HCT116 (cell line): Measurements from ENCODE around the gene AFAP1L1. TPM values are rescaled to one million over a fixed set of nuclear protein-coding genes. Genes with fewer than 3 reads are reported as not detected.

Source experiments
- ATAC-seq: fragments of 200-7000 bp; cut with Tn5 transposase; 2 replicates; pipeline ENCODE4 v1.9.1; 2020; ENCODE audit warnings: mild to moderate bottlenecking, moderate library complexity
- BruUV-seq: library from RNA; stranded (reverse); fragments of 400-500 nt; replicated peaks from 2 replicates; lab custom pipeline; 2021; lab: Mats Ljungman, UMichigan
- CTCF ChIA-PET: fragments of 300-600 bp; sonication (Branson Sonifier 250); formaldehyde crosslinking; loops from one replicate; lab custom pipeline; 2021; ENCODE audit warnings: antibody characterized with exemption; lab: Charles Lee
- POLR2A ChIA-PET: fragments of 300-600, 350-600 bp; sonication (Branson Sonifier 250); formaldehyde crosslinking; loops from one replicate; lab custom pipeline; 2021; ENCODE audit warnings: antibody characterized with exemption; lab: Charles Lee
- RAD21 ChIA-PET, 2 experiments: fragments of 300-600 bp; sonication (Branson Sonifier 250); formaldehyde crosslinking; loops; one replicate each; lab custom pipeline; 2023; ENCODE audit warnings: low total read pairs in 2 of 2; ENCODE audit not compliant: uncharacterized antibody in 2 of 2, unreplicated experiment in 2 of 2, low non-redundant PET in 1 of 2; lab: Charles Lee
- DNase-seq: peaks from one replicate; pipeline ENCODE4 v3.0.0-alpha.2; 2010; ENCODE audit warnings: low read depth, low spot score
- H2AFZ ChIP-seq: fragments of 200-600 bp; shearing (Covaris generic), sonication (generic); 2 replicates; pipeline ENCODE4 v1.6.1; 2017; ENCODE audit warnings: low read depth, mixed run types, mixed read lengths, antibody characterized with exemption, low read length; ENCODE audit not compliant: poor library complexity, severe bottlenecking
- H3K27ac ChIP-seq: 2 replicates; pipeline ENCODE4 v1.5.1; 2012; ENCODE audit warnings: low read depth, low read length
- H3K27me3 ChIP-seq: fragments of 200-600 bp; sonication (generic); 2 replicates; pipeline ENCODE4 v1.6.1; 2016; ENCODE audit warnings: mixed run types, low read length, mixed read lengths; ENCODE audit not compliant: insufficient read depth
- H3K36me3 ChIP-seq, 2 experiments: fragments of 200-500 bp in 1 of 2; fragments of 200-600 bp in 1 of 2; sonication (Bioruptor generic) in 1 of 2; sonication (generic) in 1 of 2; 2 replicates each; pipeline versions ENCODE4 v1.5.1 to v1.6.1; 2014 to 2016; ENCODE audit warnings: low read length in 2 of 2, inconsistent platforms in 1 of 2, mixed read lengths in 1 of 2, mixed run types in 1 of 2; ENCODE audit not compliant: insufficient read depth in 2 of 2, control insufficient read depth in 1 of 2
- H3K4me1 ChIP-seq, 2 experiments: fragments of 200-600 bp in 1 of 2; sonication (generic) in 1 of 2; 2 replicates each; pipeline versions ENCODE4 v1.5.1 to v1.6.1; 2012 to 2017; ENCODE audit warnings: low read length in 2 of 2, inconsistent platforms in 1 of 2, mild to moderate bottlenecking in 1 of 2, mixed read lengths in 1 of 2, mixed run types in 1 of 2, moderate library complexity in 1 of 2; ENCODE audit not compliant: insufficient read depth in 2 of 2, control insufficient read depth in 1 of 2
- H3K4me2 ChIP-seq: fragments of 200-600 bp; sonication (generic); 2 replicates; pipeline ENCODE4 v1.6.1; 2017; ENCODE audit warnings: mixed run types, low read length, mixed read lengths
- H3K4me3 ChIP-seq, 2 experiments: fragments of 200-600 bp in 1 of 2; sonication (generic) in 1 of 2; replicated peaks in 1 of 2; 2 replicates each; pipeline ENCODE4 v1.5.1; 2011 to 2016; ENCODE audit warnings: low read length in 2 of 2, control low read depth in 1 of 2, low read depth in 1 of 2, mild to moderate bottlenecking in 1 of 2, mixed read lengths in 1 of 2, mixed run types in 1 of 2
- H3K79me2 ChIP-seq: fragments of 200-600 bp; sonication (generic); 2 replicates; pipeline ENCODE4 v1.6.1; 2017; ENCODE audit warnings: mild to moderate bottlenecking, mixed run types, low read length, moderate library complexity, mixed read lengths; ENCODE audit not compliant: insufficient read depth
- H3K9ac ChIP-seq: fragments of 200-600 bp; sonication (generic); 2 replicates; pipeline ENCODE4 v1.6.1; 2016; ENCODE audit warnings: low read length, mixed read lengths
- H3K9me2 ChIP-seq: fragments of 200-600 bp; sonication (generic), shearing (Covaris generic); 2 replicates; pipeline ENCODE4 v1.6.1; 2017; ENCODE audit warnings: mixed run types, mild to moderate bottlenecking, moderate library complexity; ENCODE audit not compliant: insufficient read depth
- H3K9me3 ChIP-seq, 2 experiments: fragments of 200-500 bp in 1 of 2; fragments of 200-600 bp in 1 of 2; sonication (Bioruptor generic) in 1 of 2; sonication (generic) in 1 of 2; 2 replicates each; pipeline ENCODE4 v1.6.1; 2014 to 2017; ENCODE audit warnings: low read length in 2 of 2, mixed read lengths in 2 of 2, inconsistent platforms in 1 of 2, low read depth in 1 of 2, mild to moderate bottlenecking in 1 of 2, mixed run types in 1 of 2, moderate library complexity in 1 of 2; ENCODE audit not compliant: control insufficient read depth in 1 of 2, insufficient read depth in 1 of 2
- H4K20me1 ChIP-seq: fragments of 200-600 bp; sonication (generic), shearing (Covaris generic); 2 replicates; pipeline ENCODE4 v1.6.1; 2017; ENCODE audit warnings: mixed run types, mild to moderate bottlenecking, moderate library complexity; ENCODE audit not compliant: insufficient read depth
- CBX3 ChIP-seq: IDR thresholded peaks from 2 replicates; pipeline ENCODE4 v1.6.1; 2012; ENCODE audit warnings: low read depth
- CEBPB ChIP-seq: IDR thresholded peaks from 2 replicates; pipeline ENCODE4 v1.6.1; 2012; ENCODE audit warnings: low read depth
- EGR1 ChIP-seq: IDR thresholded peaks from 2 replicates; pipeline ENCODE4 v1.6.1; 2012; ENCODE audit warnings: low read depth
- ELF1 ChIP-seq: IDR thresholded peaks from 2 replicates; pipeline ENCODE4 v1.6.1; 2012; ENCODE audit warnings: low read depth, borderline replicate concordance
- EZH2 ChIP-seq: fragments of 200-600 bp; sonication (generic); IDR thresholded peaks from 2 replicates; pipeline ENCODE4 v1.6.1; 2017; ENCODE audit warnings: antibody characterized with exemption, mixed run types
- EZH2phosphoT487 ChIP-seq: fragments of 200-600 bp; IDR thresholded peaks from 2 replicates; pipeline ENCODE4 v1.6.1; 2018; ENCODE audit warnings: antibody characterized with exemption, borderline replicate concordance
- FOSL1 ChIP-seq: IDR thresholded peaks from 2 replicates; pipeline ENCODE4 v1.6.1; 2012; ENCODE audit warnings: low read depth
- JUND ChIP-seq: IDR thresholded peaks from 2 replicates; pipeline ENCODE4 v1.6.1; 2012
- POLR2A ChIP-seq: IDR thresholded peaks from 2 replicates; pipeline ENCODE4 v1.7.0; 2011; ENCODE audit warnings: borderline replicate concordance; ENCODE audit not compliant: insufficient read depth, insufficient read length; ENCODE audit errors: extremely low read depth
- POLR2AphosphoS5 ChIP-seq: IDR thresholded peaks from 2 replicates; pipeline ENCODE4 v1.6.1; 2011; ENCODE audit warnings: mild to moderate bottlenecking, low read depth, low read length, moderate library complexity
- RAD21 ChIP-seq: IDR thresholded peaks from 2 replicates; pipeline ENCODE4 v1.6.1; 2012; ENCODE audit warnings: low read depth, mild to moderate bottlenecking
- SRF ChIP-seq: IDR thresholded peaks from 2 replicates; pipeline ENCODE4 v1.6.1; 2012; ENCODE audit warnings: low read depth
- TCF7L2 ChIP-seq: IDR thresholded peaks from 2 replicates; pipeline ENCODE4 v1.7.0; 2011; ENCODE audit warnings: borderline replicate concordance, inconsistent platforms; ENCODE audit not compliant: insufficient read depth, insufficient read length; ENCODE audit errors: extremely low read depth
- YY1 ChIP-seq: IDR thresholded peaks from 2 replicates; pipeline ENCODE4 v1.6.1; 2011; ENCODE audit warnings: low read length, low read depth, moderate library complexity, mild to moderate bottlenecking; ENCODE audit not compliant: insufficient replicate concordance; ENCODE audit errors: extremely low read depth
- ZFX ChIP-seq: fragments of 450-650 bp; IDR thresholded peaks from 2 replicates; pipeline ENCODE4 v1.6.1; 2017
- ZNF274 ChIP-seq: fragments of 200-500 bp; sonication (Bioruptor generic); IDR thresholded peaks from 2 replicates; pipeline ENCODE4 v1.6.1; 2014; ENCODE audit warnings: mild to moderate bottlenecking, low read depth, low read length, inconsistent platforms
- intact Hi-C: fragments of 100-400 bp; cut with micrococcal nuclease; formaldehyde crosslinking; loops from 2 replicates; pipeline ENCODE4 v1.10.0; 2022
- total RNA-seq: library from RNA; stranded (reverse); gene quantifications from one replicate; pipeline ENCODE4 v1.2.1, GENCODE V29; 2021; ENCODE audit not compliant: unreplicated experiment
- TF ChIP-seq, protein P1 (sequence below): IDR thresholded peaks from 2 replicates; pipeline ENCODE4 v1.6.1; 2012; ENCODE audit warnings: low read depth
- TF ChIP-seq, protein P2 (sequence below), 3 experiments: fragments of 200-600 bp in 1 of 3; sonication (generic) in 1 of 3; IDR thresholded peaks in 2 of 3; conservative IDR thresholded peaks in 1 of 3; 2 replicates each; pipeline ENCODE4 v1.5.1; 2012 to 2017; ENCODE audit warnings: low read depth in 2 of 3, low read length in 2 of 3, antibody characterized with exemption in 1 of 3, borderline replicate concordance in 1 of 3, control low read depth in 1 of 3, mild to moderate bottlenecking in 1 of 3, mixed read lengths in 1 of 3, mixed run types in 1 of 3, moderate library complexity in 1 of 3; ENCODE audit not compliant: insufficient read depth in 1 of 3
- TF ChIP-seq, protein P3 (sequence below): IDR thresholded peaks from 2 replicates; pipeline ENCODE4 v1.6.1; 2011; ENCODE audit warnings: mild to moderate bottlenecking, low read length, moderate library complexity; ENCODE audit not compliant: insufficient replicate concordance; ENCODE audit errors: extremely low read depth
- TF ChIP-seq, protein P4 (sequence below): IDR thresholded peaks from 2 replicates; pipeline ENCODE4 v1.6.1; 2012

The AFAP1L1 gene
- total RNA-seq, 1 experiment from 2014 or later, result 4.3 TPM

DNA sequence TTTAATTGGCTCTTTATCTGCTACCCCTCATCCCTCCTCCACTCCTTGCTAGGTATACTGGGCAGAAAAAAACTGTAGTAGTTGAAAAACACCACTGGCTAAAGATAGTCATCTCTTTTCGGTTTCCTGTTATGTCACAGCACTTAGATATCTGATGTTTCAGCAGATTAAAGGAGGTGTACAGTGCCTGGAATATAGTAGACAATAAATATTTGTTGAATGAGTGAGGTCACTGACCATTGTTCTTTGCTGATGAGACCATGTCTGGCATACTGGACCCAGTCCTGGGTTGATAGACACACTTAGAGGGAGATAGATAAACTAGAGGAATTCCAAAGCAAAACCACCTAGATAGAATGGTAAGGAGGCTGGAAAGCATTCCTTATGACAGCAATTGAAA, 76.9 kb downstream of the AFAP1L1 start:
- H3K4me3 ChIP-seq, result no peak overlapping the region
- no peak overlapping the region for H3K9ac ChIP-seq
- H4K20me1 ChIP-seq, result peaks cover 4% of the 10 kb centered on the region; the same call in 1 of the 2 replicates
- H3K9me3 ChIP-seq, result no peaks in the 10 kb centered on the region
- H3K9me2 ChIP-seq, result no peaks in the 10 kb centered on the region
- H2AFZ ChIP-seq, result no peak overlapping the region
- H3K36me3 ChIP-seq, result peaks cover 57 to 60% of the 10 kb centered on the region in 2 experiments
- ChIA-PET CTCF (no interaction called here), RAD21 (no interaction called here), POLR2A (no interaction called here)
- no peak overlapping the region for H3K4me2 ChIP-seq
- H3K4me1 ChIP-seq, result peaks cover 5 to 11% of the 10 kb centered on the region in 2 experiments; a peak in 3 of 4 replicates
- peaks cover 78% of the 10 kb centered on the region for H3K79me2 ChIP-seq
- no peak for DNase-seq
- TF ChIP-seq ELF1 (no peak), POLR2AphosphoS5 (no peak), EZH2 (no peak), RAD21 (no peak), ZNF274 (no peak), EGR1 (no peak), YY1 (no peak), CBX3 (no peak), SRF (no peak), CEBPB (no peak), ZFX (no peak), EZH2phosphoT487 (no peak), TCF7L2 (no peak), POLR2A (no peak), FOSL1 (no peak), JUND (no peak)
- TF ChIP-seq, protein P1, sequence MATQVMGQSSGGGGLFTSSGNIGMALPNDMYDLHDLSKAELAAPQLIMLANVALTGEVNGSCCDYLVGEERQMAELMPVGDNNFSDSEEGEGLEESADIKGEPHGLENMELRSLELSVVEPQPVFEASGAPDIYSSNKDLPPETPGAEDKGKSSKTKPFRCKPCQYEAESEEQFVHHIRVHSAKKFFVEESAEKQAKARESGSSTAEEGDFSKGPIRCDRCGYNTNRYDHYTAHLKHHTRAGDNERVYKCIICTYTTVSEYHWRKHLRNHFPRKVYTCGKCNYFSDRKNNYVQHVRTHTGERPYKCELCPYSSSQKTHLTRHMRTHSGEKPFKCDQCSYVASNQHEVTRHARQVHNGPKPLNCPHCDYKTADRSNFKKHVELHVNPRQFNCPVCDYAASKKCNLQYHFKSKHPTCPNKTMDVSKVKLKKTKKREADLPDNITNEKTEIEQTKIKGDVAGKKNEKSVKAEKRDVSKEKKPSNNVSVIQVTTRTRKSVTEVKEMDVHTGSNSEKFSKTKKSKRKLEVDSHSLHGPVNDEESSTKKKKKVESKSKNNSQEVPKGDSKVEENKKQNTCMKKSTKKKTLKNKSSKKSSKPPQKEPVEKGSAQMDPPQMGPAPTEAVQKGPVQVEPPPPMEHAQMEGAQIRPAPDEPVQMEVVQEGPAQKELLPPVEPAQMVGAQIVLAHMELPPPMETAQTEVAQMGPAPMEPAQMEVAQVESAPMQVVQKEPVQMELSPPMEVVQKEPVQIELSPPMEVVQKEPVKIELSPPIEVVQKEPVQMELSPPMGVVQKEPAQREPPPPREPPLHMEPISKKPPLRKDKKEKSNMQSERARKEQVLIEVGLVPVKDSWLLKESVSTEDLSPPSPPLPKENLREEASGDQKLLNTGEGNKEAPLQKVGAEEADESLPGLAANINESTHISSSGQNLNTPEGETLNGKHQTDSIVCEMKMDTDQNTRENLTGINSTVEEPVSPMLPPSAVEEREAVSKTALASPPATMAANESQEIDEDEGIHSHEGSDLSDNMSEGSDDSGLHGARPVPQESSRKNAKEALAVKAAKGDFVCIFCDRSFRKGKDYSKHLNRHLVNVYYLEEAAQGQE, result no peak
- TF ChIP-seq, protein P2, sequence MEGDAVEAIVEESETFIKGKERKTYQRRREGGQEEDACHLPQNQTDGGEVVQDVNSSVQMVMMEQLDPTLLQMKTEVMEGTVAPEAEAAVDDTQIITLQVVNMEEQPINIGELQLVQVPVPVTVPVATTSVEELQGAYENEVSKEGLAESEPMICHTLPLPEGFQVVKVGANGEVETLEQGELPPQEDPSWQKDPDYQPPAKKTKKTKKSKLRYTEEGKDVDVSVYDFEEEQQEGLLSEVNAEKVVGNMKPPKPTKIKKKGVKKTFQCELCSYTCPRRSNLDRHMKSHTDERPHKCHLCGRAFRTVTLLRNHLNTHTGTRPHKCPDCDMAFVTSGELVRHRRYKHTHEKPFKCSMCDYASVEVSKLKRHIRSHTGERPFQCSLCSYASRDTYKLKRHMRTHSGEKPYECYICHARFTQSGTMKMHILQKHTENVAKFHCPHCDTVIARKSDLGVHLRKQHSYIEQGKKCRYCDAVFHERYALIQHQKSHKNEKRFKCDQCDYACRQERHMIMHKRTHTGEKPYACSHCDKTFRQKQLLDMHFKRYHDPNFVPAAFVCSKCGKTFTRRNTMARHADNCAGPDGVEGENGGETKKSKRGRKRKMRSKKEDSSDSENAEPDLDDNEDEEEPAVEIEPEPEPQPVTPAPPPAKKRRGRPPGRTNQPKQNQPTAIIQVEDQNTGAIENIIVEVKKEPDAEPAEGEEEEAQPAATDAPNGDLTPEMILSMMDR (IDR thresholded peaks at IDR 0.05 in 2 of 3, conservative IDR thresholded peaks at IDR 0.05 in 1 of 3; ENCODE audit: borderline replicate concordance in 1 of 3, insufficient read depth in 1 of 3, low read depth in 2 of 3, low read length in 2 of 3), result no peak
- TF ChIP-seq, protein P3, sequence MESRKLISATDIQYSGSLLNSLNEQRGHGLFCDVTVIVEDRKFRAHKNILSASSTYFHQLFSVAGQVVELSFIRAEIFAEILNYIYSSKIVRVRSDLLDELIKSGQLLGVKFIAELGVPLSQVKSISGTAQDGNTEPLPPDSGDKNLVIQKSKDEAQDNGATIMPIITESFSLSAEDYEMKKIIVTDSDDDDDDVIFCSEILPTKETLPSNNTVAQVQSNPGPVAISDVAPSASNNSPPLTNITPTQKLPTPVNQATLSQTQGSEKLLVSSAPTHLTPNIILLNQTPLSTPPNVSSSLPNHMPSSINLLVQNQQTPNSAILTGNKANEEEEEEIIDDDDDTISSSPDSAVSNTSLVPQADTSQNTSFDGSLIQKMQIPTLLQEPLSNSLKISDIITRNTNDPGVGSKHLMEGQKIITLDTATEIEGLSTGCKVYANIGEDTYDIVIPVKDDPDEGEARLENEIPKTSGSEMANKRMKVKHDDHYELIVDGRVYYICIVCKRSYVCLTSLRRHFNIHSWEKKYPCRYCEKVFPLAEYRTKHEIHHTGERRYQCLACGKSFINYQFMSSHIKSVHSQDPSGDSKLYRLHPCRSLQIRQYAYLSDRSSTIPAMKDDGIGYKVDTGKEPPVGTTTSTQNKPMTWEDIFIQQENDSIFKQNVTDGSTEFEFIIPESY, result no peak
- TF ChIP-seq, protein P4, sequence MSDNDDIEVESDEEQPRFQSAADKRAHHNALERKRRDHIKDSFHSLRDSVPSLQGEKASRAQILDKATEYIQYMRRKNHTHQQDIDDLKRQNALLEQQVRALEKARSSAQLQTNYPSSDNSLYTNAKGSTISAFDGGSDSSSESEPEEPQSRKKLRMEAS, result no peak
- H3K27me3 ChIP-seq, result no peaks in the 10 kb centered on the region
- no peak for ATAC-seq
- BruUV-seq, result no TSS peak
- intact Hi-C loops, result no loop called here
- H3K27ac ChIP-seq, result no peak overlapping the region
